Heart left ventricle (tissue), 16 donors: ENCODE measurements around the gene CCDC187. TPM values are rescaled to one million over a fixed set of nuclear protein-coding genes. Genes with fewer than 3 reads are reported as not detected.

Experiments used
- ATAC-seq, 4 donors: fragments of 200-7000 bp; cut with Tn5 transposase; one replicate each; pipeline ENCODE4 v1.9.1; 2020 to 2022; ENCODE audit warnings: moderate library complexity in 4 of 4, mild to moderate bottlenecking in 3 of 4, moderate number of reproducible peaks in 1 of 4
- DNase-seq, 5 donors: peaks; one replicate each; pipeline ENCODE4 v3.0.0-alpha.2; 2020
- H3K27ac ChIP-seq, 12 donors: fragments of 200-600 bp; sonication (generic) in 4 of 12; one replicate each; pipeline versions ENCODE4 v1.5.0 to v1.8.0; 2016 to 2022; ENCODE audit warnings: mild to moderate bottlenecking in 2 of 12
- H3K27me3 ChIP-seq, 9 donors: fragments of 200-600 bp; sonication (generic) in 2 of 9; one replicate each; pipeline versions ENCODE4 v1.5.1 to v1.8.0; 2016 to 2022; ENCODE audit warnings: mild to moderate bottlenecking in 3 of 9
- H3K36me3 ChIP-seq, 9 donors: fragments of 200-600 bp; sonication (generic) in 2 of 9; one replicate each; pipeline versions ENCODE4 v1.5.0 to v1.8.0; 2018 to 2022; ENCODE audit warnings: mild to moderate bottlenecking in 2 of 9
- H3K4me1 ChIP-seq, 12 donors: fragments of 200-600 bp; sonication (generic) in 4 of 12; one replicate each; pipeline versions ENCODE4 v1.5.0 to v1.8.0; 2016 to 2022; ENCODE audit warnings: mild to moderate bottlenecking in 3 of 12
- H3K4me3 ChIP-seq, 12 donors: fragments of 200-600 bp; sonication (generic) in 4 of 12; one replicate each; pipeline versions ENCODE4 v1.5.0 to v1.8.0; 2017 to 2022; ENCODE audit warnings: mild to moderate bottlenecking in 9 of 12, moderate library complexity in 4 of 12
- H3K9me3 ChIP-seq, 12 donors: fragments of 200-600 bp; sonication (generic) in 4 of 12; one replicate each; pipeline versions ENCODE4 v1.5.0 to v1.8.0; 2016 to 2022; ENCODE audit warnings: mild to moderate bottlenecking in 1 of 12
- CTCF ChIP-seq, 12 donors: fragments of 200-600 bp; sonication (generic) in 4 of 12; IDR thresholded peaks; one replicate each; pipeline versions ENCODE4 v1.5.0 to v1.8.0; 2018 to 2022; ENCODE audit warnings: antibody characterized with exemption in 12 of 12, mild to moderate bottlenecking in 5 of 12
- POLR2A ChIP-seq, 2 donors: fragments of 450-650 bp; IDR thresholded peaks; one replicate each; pipeline ENCODE4 v1.6.1; 2017; ENCODE audit warnings: antibody characterized with exemption in 2 of 2, mild to moderate bottlenecking in 2 of 2, moderate library complexity in 2 of 2
- WGBS, 4 donors: extraction: QIAGEN DNeasy Blood & Tissue Kit in 2 of 4; methylation state at CpG; one replicate each; pipeline versions ENCODE4 v1.1.5 to v1.1.7; 2013 to 2018; 5-methylcytosine and 5-hydroxymethylcytosine counted together
- intact Hi-C, 10 donors: fragments of 100-400 bp; cut with DNase I; formaldehyde crosslinking; loops; one replicate each; pipeline versions ENCODE4 v1.11.1 to v1.14.2; 2022
- polyA plus RNA-seq, 2 donors: library from polyadenylated mRNA; stranded (reverse); fragments of 200-250 nt; gene quantifications; one replicate each; pipeline ENCODE4 v1.2.3, GENCODE V29; 2013
- total RNA-seq, 9 donors: library from RNA; depleted of rRNA in 2 of 9; stranded (reverse); fragments of >200 nt in 2 of 9; fragmentation: NEBNext Ultra II Directional in 3 of 9; extraction: Animal tissue kit (Norgen Biotek cat#: 25700) in 3 of 9; gene quantifications; one replicate each; pipeline versions ENCODE4 v1.1.0 to v1.2.4, GENCODE V29; 2016 to 2023
- donor health status: ischemic (EF 13 %, LVEDD 7.1; RV severe dilation, severe dysfunction).
- donor health status: healthy with polysubstance abuse.
- donor health status: DM: no; HTN: yes; CAD: no.
- donor health status: DM: no; HTN: no; CAD: no.
- donor health status: ischemic (EF 25% LVEDD 6.9; RV normal size, moderate dysfunction).
- donor health status: ischemic (EF 25% LVEDD 5.7; RV mildly dilated, moderate dysfunction).
- donor health status: healthy.
- donor health status: DM: yes; HTN: yes; CAD: no.
- donor health status: ischemic (EF 35%, LVEDD 5.7; RV mildly dilated, moderate dysfunction).
- donor health status: nonischemic (EF 11% LVEDD 7.7; RV severe dilation, severe dysfunction).
- donor health status: DM: yes; HTN: yes; CAD: no.
- donor health status: PGD.
- donor health status: ischemic (EF 29% LVEDD 5.4; RV normal size, mild dysfunction).
- donor health status: nonischemic (EF 23%, LVEDD 6.1; RV moderate dilation, normal function).

CCDC187 gene
- total and polyA plus RNA-seq, 11 donors = 0.04 TPM; not detected in 10

GRCh38 chr9:136264441-136265405, 39.2 kb downstream of the CCDC187 start:
- peak in 1 of 5 donors; percentile 54 for DNase-seq
- H3K4me3 ChIP-seq = no peak overlapping the region
- no peak for ATAC-seq
- intact Hi-C loops = loop anchor here in 2 of 10 donors (5.0 kb wide), 2 partner anchors 92 to 97 kb away; no protein-coding TSS in a partner anchor
- no peaks in the 10 kb centered on the region for H3K36me3 ChIP-seq
- no peaks in the 10 kb centered on the region for H3K9me3 ChIP-seq
- H3K4me1 ChIP-seq = peaks cover 0 to 10% (median 6%) of the 10 kb centered on the region in 12 donors
- 75 to 83% (median 81%) methylated on average over 20 to 24 of the region's 24 CpGs for WGBS, 4 donors
- peaks cover 0 to 9% (median 0%) of the 10 kb centered on the region in 9 donors for H3K27me3 ChIP-seq
- no peak for TF ChIP-seq CTCF (IDR thresholded peaks at IDR 0.05)
- no peak for TF ChIP-seq POLR2A (IDR thresholded peaks at IDR 0.05)
- no peak overlapping the region for H3K27ac ChIP-seq

- peak in 1 of 5 donors; percentile 51 for DNase-seq
- H3K27ac ChIP-seq = no peak overlapping the region
- intact Hi-C loops = no loop called here
- no peaks in the 10 kb centered on the region for H3K9me3 ChIP-seq
- peaks cover 0 to 10% (median 6%) of the 10 kb centered on the region in 12 donors for H3K4me1 ChIP-seq
- H3K27me3 ChIP-seq = peaks cover 0 to 2% (median 0%) of the 10 kb centered on the region in 9 donors
- WGBS, 4 donors = 75 to 90% (median 85%) methylated on average over 16 to 19 of the region's 19 CpGs
- ATAC-seq = no peak
- no peak overlapping the region for H3K4me3 ChIP-seq
- no peaks in the 10 kb centered on the region for H3K36me3 ChIP-seq
- TF ChIP-seq CTCF (IDR thresholded peaks at IDR 0.05) = no peak
- no peak for TF ChIP-seq POLR2A (IDR thresholded peaks at IDR 0.05)
These were observed 39.9 kb downstream of the CCDC187 start for GRCh38 chr9:136264031-136264430.

- H3K27me3 ChIP-seq = peaks cover 0 to 5% (median 0%) of the 10 kb centered on the region in 9 donors
- no peaks in the 10 kb centered on the region for H3K36me3 ChIP-seq
- ATAC-seq (no peak), DNase-seq (peak in 1 of 5 donors; percentile 45)
- peaks cover 0 to 9% (median 4%) of the 10 kb centered on the region in 12 donors for H3K4me1 ChIP-seq
- H3K9me3 ChIP-seq = no peaks in the 10 kb centered on the region
- TF ChIP-seq POLR2A (IDR thresholded peaks at IDR 0.05) = no peak
- TF ChIP-seq CTCF (IDR thresholded peaks at IDR 0.05) = no peak
- no peak overlapping the region for H3K27ac ChIP-seq
- intact Hi-C loops = no loop called here
- no peak overlapping the region for H3K4me3 ChIP-seq
- 80 to 88% (median 85%) methylated on average over 4 to 6 of the region's 6 CpGs for WGBS, 4 donors
These were observed 41.2 kb downstream of the CCDC187 start for GRCh38 chr9:136262671-136263178.
